ENCODE measurements around the gene SORL1.

Gene SORL1

GRCh38 chr11:121615501-121615900, 163.4 kb downstream of the SORL1 start:
- no peak for DNase-seq
- Histone ChIP-seq H3K36me3 (peaks cover 31 to 87% (median 33%) of the 10 kb centered on the region in 3 donors), H3K4me3 (no peak overlapping the region), H3K27ac (no peak overlapping the region), H3K27me3 (no peaks in the 10 kb centered on the region), H3K9me3 (no peaks in the 10 kb centered on the region), H3K4me1 (no peaks in the 10 kb centered on the region)
- no peak for TF ChIP-seq CTCF (IDR thresholded peaks at IDR 0.05)
- intact Hi-C loops (cut with DNase I; ENCODE audit: low total_unique reads), result no loop called here

GRCh38 chr11:121618516-121618915, 166.4 kb downstream of the SORL1 start:
- TF ChIP-seq CTCF (IDR thresholded peaks at IDR 0.05), result no peak
- no peak for DNase-seq
- Histone ChIP-seq H3K4me1 (no peaks in the 10 kb centered on the region), H3K36me3 (peaks cover 35 to 84% (median 52%) of the 10 kb centered on the region in 3 donors), H3K27me3 (no peaks in the 10 kb centered on the region), H3K27ac (no peak overlapping the region), H3K4me3 (no peak overlapping the region), H3K9me3 (no peaks in the 10 kb centered on the region)
- intact Hi-C loops (cut with DNase I; ENCODE audit: low total_unique reads), result no loop called here

GRCh38 chr11:121625777-121626506, 173.8 kb downstream of the SORL1 start:
- H3K27me3 ChIP-seq, result no peaks in the 10 kb centered on the region
- H3K9me3 ChIP-seq, result no peaks in the 10 kb centered on the region
- TF ChIP-seq CTCF (IDR thresholded peaks at IDR 0.05), result no peak
- peak overlapping the region; percentile 11 to 19 for H3K27ac ChIP-seq
- peaks cover 17 to 32% (median 20%) of the 10 kb centered on the region in 3 donors for H3K36me3 ChIP-seq
- peak in 1 of 2 donors; percentile 34 for DNase-seq
- no peak overlapping the region for H3K4me3 ChIP-seq
- peaks cover 3 to 27% (median 17%) of the 10 kb centered on the region in 4 donors for H3K4me1 ChIP-seq
- intact Hi-C loops (cut with DNase I; ENCODE audit: low total_unique reads), result no loop called here

GRCh38 chr11:121626507-121626875, 174.4 kb downstream of the SORL1 start:
- peaks cover 3 to 27% (median 17%) of the 10 kb centered on the region in 4 donors for H3K4me1 ChIP-seq
- no peak overlapping the region for H3K4me3 ChIP-seq
- TF ChIP-seq CTCF (IDR thresholded peaks at IDR 0.05), result no peak
- H3K27me3 ChIP-seq, result no peaks in the 10 kb centered on the region
- H3K9me3 ChIP-seq, result no peaks in the 10 kb centered on the region
- intact Hi-C loops (cut with DNase I; ENCODE audit: low total_unique reads), result no loop called here
- H3K27ac ChIP-seq, result peak overlapping the region in 1 of 2 donors; percentile 11
- H3K36me3 ChIP-seq, result peaks cover 12 to 27% (median 15%) of the 10 kb centered on the region in 3 donors
- DNase-seq, result no peak

- intact Hi-C loops (cut with DNase I; ENCODE audit: low total_unique reads), result no loop called here
- peaks cover 3 to 27% (median 17%) of the 10 kb centered on the region in 4 donors for H3K4me1 ChIP-seq
- peaks cover 10 to 22% (median 12%) of the 10 kb centered on the region in 3 donors for H3K36me3 ChIP-seq
- TF ChIP-seq CTCF (IDR thresholded peaks at IDR 0.05), result no peak
- H3K27ac ChIP-seq, result no peak overlapping the region
- no peaks in the 10 kb centered on the region for H3K9me3 ChIP-seq
- DNase-seq, result no peak
- H3K27me3 ChIP-seq, result no peaks in the 10 kb centered on the region
- no peak overlapping the region for H3K4me3 ChIP-seq
Measured at GRCh38 chr11:121626980-121627379, 174.9 kb downstream of the SORL1 start.
